Measurements from ENCODE around the gene CRYBG1. TPM values are rescaled to one million over a fixed set of nuclear protein-coding genes. Genes with fewer than 3 reads are reported as not detected.

Gene CRYBG1
- 29.1 and 29.8 TPM in 2 replicates for total RNA-seq

GRCh38 chr6:106360410-106360988 is at the start of gene CRYBG1:
CRYBG1 (plus strand) TSS chr6:106360717; CDS start chr6:106360909, 192 bp downstream.
- intact Hi-C loops (cut with micrococcal nuclease) = no loop called here

- intact Hi-C loops (cut with micrococcal nuclease) = no loop called here
These were observed 44.6 kb upstream of the CRYBG1 start for GRCh38 chr6:106315765-106316374.

- intact Hi-C loops (cut with micrococcal nuclease) = no loop called here
These were observed 44.1 kb upstream of the CRYBG1 start for GRCh38 chr6:106316375-106316766.

- intact Hi-C loops (cut with micrococcal nuclease) = no loop called here
These were observed 42.5 kb upstream of the CRYBG1 start for GRCh38 chr6:106318061-106318460.

GRCh38 chr6:106318851-106319250 is 41.7 kb upstream of the CRYBG1 start:
- intact Hi-C loops (cut with micrococcal nuclease) = no loop called here

GRCh38 chr6:106321940-106322339 is 38.6 kb upstream of the CRYBG1 start:
- intact Hi-C loops (cut with micrococcal nuclease) = loop anchor here (10.0 kb wide), 1 partner anchor 917 kb away; the partner anchor contains the start of gene PREP

- intact Hi-C loops (cut with micrococcal nuclease) = loop anchor here (1.0 to 10.0 kb wide), 5 partner anchors 197 to 920 kb away; partner anchors contain the start of genes PREP, QRSL1 and RTN4IP1
These were observed 35.7 kb upstream of the CRYBG1 start for GRCh38 chr6:106324726-106325335.

GRCh38 chr6:106325336-106326178 is 35.0 kb upstream of the CRYBG1 start, which contains the start of gene ATG5:
ATG5 (minus strand) TSS chr6:106325760; CDS start chr6:106316208, 9,552 bp downstream.
- intact Hi-C loops (cut with micrococcal nuclease) = loop anchor here (1.0 to 10.0 kb wide), 5 partner anchors 197 to 921 kb away; partner anchors contain the start of genes PREP, QRSL1 and RTN4IP1

- intact Hi-C loops (cut with micrococcal nuclease) = loop anchor here (1.0 to 5.0 kb wide), 3 partner anchors 110 to 662 kb away; no protein-coding TSS in a partner anchor
These were observed 25.7 kb upstream of the CRYBG1 start for GRCh38 chr6:106334646-106335448.

GRCh38 chr6:106339334-106340029 is 21.0 kb upstream of the CRYBG1 start:
- intact Hi-C loops (cut with micrococcal nuclease) = loop anchor here (5.0 kb wide), 1 partner anchor 658 kb away; no protein-coding TSS in a partner anchor

GRCh38 chr6:106347219-106347618 is 13.3 kb upstream of the CRYBG1 start:
- intact Hi-C loops (cut with micrococcal nuclease) = no loop called here

- intact Hi-C loops (cut with micrococcal nuclease) = no loop called here
These were observed 4.1 kb upstream of the CRYBG1 start for GRCh38 chr6:106356378-106356777.

GRCh38 chr6:106359959-106360409 is 533 bp upstream of the CRYBG1 start:
- intact Hi-C loops (cut with micrococcal nuclease) = no loop called here

GRCh38 chr6:106360989-106361430 is 493 bp downstream of the CRYBG1 start:
- intact Hi-C loops (cut with micrococcal nuclease) = no loop called here

GRCh38 chr6:106363401-106364138 is 3.1 kb downstream of the CRYBG1 start:
- intact Hi-C loops (cut with micrococcal nuclease) = no loop called here

- intact Hi-C loops (cut with micrococcal nuclease) = no loop called here
These were observed 9.2 kb downstream of the CRYBG1 start for GRCh38 chr6:106369739-106370138.

- intact Hi-C loops (cut with micrococcal nuclease) = no loop called here
These were observed 10.1 kb downstream of the CRYBG1 start for GRCh38 chr6:106370639-106371038.

GRCh38 chr6:106372838-106373501 is 12.5 kb downstream of the CRYBG1 start:
- intact Hi-C loops (cut with micrococcal nuclease) = no loop called here

All from T-helper 2 cell treated with Interferon-gamma antibody and Interleukin-4, amounts not matched to agents 100 ng/mL and 5 ng/mL, for 36 hours (primary cell).